ENCODE data around the gene MRLN. TPM values are rescaled to one million over a fixed set of nuclear protein-coding genes. Genes with fewer than 3 reads are reported as not detected.
A peak's percentile ranks its signal among the peaks of the same experiment; 100 is the strongest.

Gene MRLN
- total RNA-seq, 1 donor from 2014 or later = not detected

- no peak overlapping the region for H3K4me3 Mint-ChIP-seq
- H3K27me3 Mint-ChIP-seq (ENCODE audit: low read depth) = peaks cover 6% of the 10 kb centered on the region
- H3K27ac Mint-ChIP-seq (ENCODE audit: unreplicated experiment) = no peak overlapping the region
- peaks cover 2% of the 10 kb centered on the region for H3K9me3 Mint-ChIP-seq
- H3K4me1 Mint-ChIP-seq = peaks cover 28% of the 10 kb centered on the region
- peaks cover 14% of the 10 kb centered on the region for H3K36me3 Mint-ChIP-seq (ENCODE audit: low read depth)
- TF ChIP-seq CTCF (conservative IDR thresholded peaks at IDR 0.05) = no peak
- no peak for DNase-seq (ENCODE audit: low read depth, low spot score)
Measured at GRCh38 chr10:59704630-59705029, 48.6 kb downstream of the MRLN start.

GRCh38 chr10:59702347-59702746 is 50.9 kb downstream of the MRLN start:
- H3K9me3 Mint-ChIP-seq = peaks cover 2% of the 10 kb centered on the region
- no peaks in the 10 kb centered on the region for H3K27me3 Mint-ChIP-seq (ENCODE audit: low read depth)
- peaks cover 22% of the 10 kb centered on the region for H3K36me3 Mint-ChIP-seq (ENCODE audit: low read depth)
- H3K4me1 Mint-ChIP-seq = peaks cover 17% of the 10 kb centered on the region
- DNase-seq (ENCODE audit: low read depth, low spot score) = no peak
- H3K4me3 Mint-ChIP-seq = no peak overlapping the region
- H3K27ac Mint-ChIP-seq (ENCODE audit: unreplicated experiment) = no peak overlapping the region
- TF ChIP-seq CTCF (conservative IDR thresholded peaks at IDR 0.05) = no peak

GRCh38 chr10:59700709-59701108 is 52.5 kb downstream of the MRLN start:
- Mint-ChIP-seq H3K27me3 (ENCODE audit: low read depth) (no peaks in the 10 kb centered on the region), H3K36me3 (ENCODE audit: low read depth) (peaks cover 15% of the 10 kb centered on the region), H3K4me1 (peaks cover 10% of the 10 kb centered on the region), H3K9me3 (no peaks in the 10 kb centered on the region), H3K4me3 (no peak overlapping the region), H3K27ac (ENCODE audit: unreplicated experiment) (peak overlapping the region; percentile 7)
- no peak for TF ChIP-seq CTCF (conservative IDR thresholded peaks at IDR 0.05)
- no peak for DNase-seq (ENCODE audit: low read depth, low spot score)

GRCh38 chr10:59698326-59698725 is 54.9 kb downstream of the MRLN start:
- TF ChIP-seq CTCF (conservative IDR thresholded peaks at IDR 0.05) = no peak
- Mint-ChIP-seq H3K4me1 (peaks cover 10% of the 10 kb centered on the region), H3K27me3 (ENCODE audit: low read depth) (no peaks in the 10 kb centered on the region), H3K4me3 (no peak overlapping the region), H3K36me3 (ENCODE audit: low read depth) (peaks cover 14% of the 10 kb centered on the region), H3K9me3 (peaks cover 2% of the 10 kb centered on the region), H3K27ac (ENCODE audit: unreplicated experiment) (no peak overlapping the region)
- DNase-seq (ENCODE audit: low read depth, low spot score) = no peak

GRCh38 chr10:59695637-59696036 is 57.6 kb downstream of the MRLN start:
- Mint-ChIP-seq H3K4me1 (peaks cover 2% of the 10 kb centered on the region), H3K4me3 (no peak overlapping the region), H3K36me3 (ENCODE audit: low read depth) (peaks cover 11% of the 10 kb centered on the region), H3K27ac (ENCODE audit: unreplicated experiment) (no peak overlapping the region), H3K27me3 (ENCODE audit: low read depth) (no peaks in the 10 kb centered on the region), H3K9me3 (peaks cover 2% of the 10 kb centered on the region)
- DNase-seq (ENCODE audit: low read depth, low spot score) = no peak
- TF ChIP-seq CTCF (conservative IDR thresholded peaks at IDR 0.05) = no peak

GRCh38 chr10:59694936-59695335 is 58.3 kb downstream of the MRLN start:
- Mint-ChIP-seq H3K27ac (ENCODE audit: unreplicated experiment) (no peak overlapping the region), H3K27me3 (ENCODE audit: low read depth) (no peaks in the 10 kb centered on the region), H3K36me3 (ENCODE audit: low read depth) (peaks cover 15% of the 10 kb centered on the region), H3K9me3 (peaks cover 2% of the 10 kb centered on the region), H3K4me3 (no peak overlapping the region), H3K4me1 (no peaks in the 10 kb centered on the region)
- no peak for TF ChIP-seq CTCF (conservative IDR thresholded peaks at IDR 0.05)
- DNase-seq (ENCODE audit: low read depth, low spot score) = no peak

Data from neural crest cell (in vitro differentiated cells).